GM12878 (cell line): ENCODE measurements around the gene YBX3.

Source experiments
- EZH2 ChIP-seq: IDR thresholded peaks from 2 replicates; pipeline ENCODE4 v1.6.1; 2012; ENCODE audit warnings: low read depth, mild to moderate bottlenecking, control low read depth, inconsistent platforms, low read length, borderline replicate concordance; ENCODE audit not compliant: control insufficient read depth
- MTA2 ChIP-seq: fragments of 450-650 bp; IDR thresholded peaks from 2 replicates; pipeline ENCODE4 v1.6.1; 2016; ENCODE audit warnings: low read depth, mild to moderate bottlenecking, moderate library complexity
- POLR2A ChIP-seq: IDR thresholded peaks from 2 replicates; pipeline ENCODE4 v1.6.1; 2011; ENCODE audit warnings: low read depth, mild to moderate bottlenecking, low read length
- TAF1 ChIP-seq: IDR thresholded peaks from 2 replicates; pipeline ENCODE4 v1.6.1; 2011; ENCODE audit warnings: mild to moderate bottlenecking, low read depth, low read length, borderline replicate concordance
- TF ChIP-seq, protein P1 (sequence below), 3 experiments: IDR thresholded peaks in 2 of 3; conservative IDR thresholded peaks in 1 of 3; 2 replicates each; pipeline ENCODE4 v1.5.1; 2011; ENCODE audit warnings: low read depth in 3 of 3, low read length in 3 of 3, mild to moderate bottlenecking in 3 of 3, control low read depth in 2 of 3, moderate library complexity in 2 of 3, inconsistent platforms in 1 of 3, mixed read lengths in 1 of 3; ENCODE audit not compliant: control insufficient read depth in 2 of 3, insufficient read depth in 1 of 3; ENCODE audit errors: extremely low read depth in 1 of 3
- TF ChIP-seq, protein P2 (sequence below): IDR thresholded peaks from 2 replicates; pipeline ENCODE4 v1.6.1; 2011; ENCODE audit warnings: low read depth, mild to moderate bottlenecking, low read length, moderate library complexity, borderline replicate concordance; ENCODE audit errors: extremely low read depth

DNA sequence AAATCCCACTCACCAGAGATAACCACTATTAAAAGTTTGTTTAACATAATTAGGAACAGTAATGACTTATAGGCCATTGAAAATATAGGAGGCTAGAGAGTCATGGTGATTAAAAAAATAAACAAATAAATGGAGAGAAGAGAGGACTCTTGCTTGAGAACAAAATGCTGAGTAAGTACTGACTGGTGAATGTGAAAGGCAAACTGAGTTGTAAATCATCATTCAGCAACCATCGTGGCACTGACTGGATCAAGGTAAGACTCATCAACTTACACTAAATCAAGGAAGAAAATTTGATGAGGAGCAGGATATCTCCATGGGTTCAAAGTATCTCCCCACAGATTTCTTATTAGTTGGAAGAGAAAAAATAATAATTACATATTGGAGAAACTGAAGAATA, 14.1 kb upstream of the YBX3 start:
- TF ChIP-seq TAF1 (no peak), POLR2A (no peak), EZH2 (no peak), MTA2 (no peak)
- TF ChIP-seq, protein P1, sequence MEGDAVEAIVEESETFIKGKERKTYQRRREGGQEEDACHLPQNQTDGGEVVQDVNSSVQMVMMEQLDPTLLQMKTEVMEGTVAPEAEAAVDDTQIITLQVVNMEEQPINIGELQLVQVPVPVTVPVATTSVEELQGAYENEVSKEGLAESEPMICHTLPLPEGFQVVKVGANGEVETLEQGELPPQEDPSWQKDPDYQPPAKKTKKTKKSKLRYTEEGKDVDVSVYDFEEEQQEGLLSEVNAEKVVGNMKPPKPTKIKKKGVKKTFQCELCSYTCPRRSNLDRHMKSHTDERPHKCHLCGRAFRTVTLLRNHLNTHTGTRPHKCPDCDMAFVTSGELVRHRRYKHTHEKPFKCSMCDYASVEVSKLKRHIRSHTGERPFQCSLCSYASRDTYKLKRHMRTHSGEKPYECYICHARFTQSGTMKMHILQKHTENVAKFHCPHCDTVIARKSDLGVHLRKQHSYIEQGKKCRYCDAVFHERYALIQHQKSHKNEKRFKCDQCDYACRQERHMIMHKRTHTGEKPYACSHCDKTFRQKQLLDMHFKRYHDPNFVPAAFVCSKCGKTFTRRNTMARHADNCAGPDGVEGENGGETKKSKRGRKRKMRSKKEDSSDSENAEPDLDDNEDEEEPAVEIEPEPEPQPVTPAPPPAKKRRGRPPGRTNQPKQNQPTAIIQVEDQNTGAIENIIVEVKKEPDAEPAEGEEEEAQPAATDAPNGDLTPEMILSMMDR (IDR thresholded peaks at IDR 0.05 in 2 of 3, conservative IDR thresholded peaks at IDR 0.05 in 1 of 3; ENCODE audit: control insufficient read depth in 2 of 3, extremely low read depth in 1 of 3, insufficient read depth in 1 of 3, low read depth in 3 of 3, low read length in 3 of 3): no peak
- TF ChIP-seq, protein P2, sequence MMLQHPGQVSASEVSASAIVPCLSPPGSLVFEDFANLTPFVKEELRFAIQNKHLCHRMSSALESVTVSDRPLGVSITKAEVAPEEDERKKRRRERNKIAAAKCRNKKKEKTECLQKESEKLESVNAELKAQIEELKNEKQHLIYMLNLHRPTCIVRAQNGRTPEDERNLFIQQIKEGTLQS: no peak
